ENCODE results near the gene SLC22A12. TPM values are rescaled to one million over a fixed set of nuclear protein-coding genes. Genes with fewer than 3 reads are reported as not detected.

Gene SLC22A12
- total RNA-seq, 4 donors from 2014 or later, result not detected

- DNase-seq, result no peak
- no peak overlapping the region for H3K4me3 ChIP-seq
- H3K27me3 ChIP-seq, result no peaks in the 10 kb centered on the region
- H3K4me1 ChIP-seq, result peaks cover 0 to 19% (median 0%) of the 10 kb centered on the region in 4 donors
- WGBS, 2 donors (ENCODE audit: low coverage in 1 of 2), result 89% methylated on average over 34 of the region's 34 CpGs; no CpG with 5 or more reads in 1 of the 2 donors
- intact Hi-C loops (cut with DNase I; ENCODE audit: low total_unique reads) (no loop called here), in situ Hi-C loops (cut with MboI; ENCODE audit: low pct_ligation_motif_present in 1 of 4, low pct_unique_long_range_greater_than_20kb in 1 of 4, low sequenced_read_pairs in 3 of 4) (no loop called here)
- no peaks in the 10 kb centered on the region for H3K9me3 ChIP-seq
- TF ChIP-seq POLR2AphosphoS5 (IDR thresholded peaks at IDR 0.05) (no peak), CTCF (IDR thresholded peaks at IDR 0.05) (no peak), EP300 (IDR thresholded peaks at IDR 0.05; ENCODE audit: low read depth) (no peak), POLR2A (IDR thresholded peaks at IDR 0.05) (no peak)
- no peak overlapping the region for H3K27ac ChIP-seq
- H3K36me3 ChIP-seq, result no peaks in the 10 kb centered on the region
These were observed 22.9 kb upstream of the SLC22A12 start for GRCh38 chr11:64568041-64568571.

GRCh38 chr11:64568584-64569140 lies 22.4 kb upstream of the SLC22A12 start:
- Histone ChIP-seq H3K27ac (no peak overlapping the region), H3K36me3 (no peaks in the 10 kb centered on the region), H3K9me3 (no peaks in the 10 kb centered on the region), H3K27me3 (no peaks in the 10 kb centered on the region), H3K4me1 (peaks cover 0 to 19% (median 0%) of the 10 kb centered on the region in 4 donors), H3K4me3 (no peak overlapping the region)
- TF ChIP-seq EP300 (IDR thresholded peaks at IDR 0.05; ENCODE audit: low read depth) (no peak), CTCF (IDR thresholded peaks at IDR 0.05) (no peak), POLR2A (IDR thresholded peaks at IDR 0.05) (no peak), POLR2AphosphoS5 (IDR thresholded peaks at IDR 0.05) (no peak)
- 75% methylated on average over 8 of the region's 8 CpGs; no CpG with 5 or more reads in 1 of the 2 donors for WGBS, 2 donors (ENCODE audit: low coverage in 1 of 2)
- intact Hi-C loops (cut with DNase I; ENCODE audit: low total_unique reads) (no loop called here), in situ Hi-C loops (cut with MboI; ENCODE audit: low pct_ligation_motif_present in 1 of 4, low pct_unique_long_range_greater_than_20kb in 1 of 4, low sequenced_read_pairs in 3 of 4) (no loop called here)
- no peak for DNase-seq

GRCh38 chr11:64569300-64569970 lies 21.6 kb upstream of the SLC22A12 start:
- no peaks in the 10 kb centered on the region for H3K36me3 ChIP-seq
- no peaks in the 10 kb centered on the region for H3K27me3 ChIP-seq
- in situ Hi-C loops (cut with MboI; ENCODE audit: low pct_ligation_motif_present in 1 of 4, low pct_unique_long_range_greater_than_20kb in 1 of 4, low sequenced_read_pairs in 3 of 4) (no loop called here), intact Hi-C loops (cut with DNase I; ENCODE audit: low total_unique reads) (no loop called here)
- no peak for DNase-seq
- TF ChIP-seq POLR2A (IDR thresholded peaks at IDR 0.05) (no peak), CTCF (IDR thresholded peaks at IDR 0.05) (no peak), EP300 (IDR thresholded peaks at IDR 0.05; ENCODE audit: low read depth) (no peak), POLR2AphosphoS5 (IDR thresholded peaks at IDR 0.05) (no peak)
- 86 to 88% methylated on average over 1 to 8 of the region's 8 CpGs for WGBS, 2 donors (ENCODE audit: low coverage in 1 of 2)
- H3K9me3 ChIP-seq, result no peaks in the 10 kb centered on the region
- no peak overlapping the region for H3K27ac ChIP-seq
- peaks cover 0 to 19% (median 0%) of the 10 kb centered on the region in 4 donors for H3K4me1 ChIP-seq
- no peak overlapping the region for H3K4me3 ChIP-seq

- DNase-seq, result peak; percentile 35
- Histone ChIP-seq H3K27me3 (no peaks in the 10 kb centered on the region), H3K9me3 (no peaks in the 10 kb centered on the region), H3K36me3 (no peaks in the 10 kb centered on the region), H3K27ac (no peak overlapping the region), H3K4me3 (no peak overlapping the region), H3K4me1 (peaks cover 0 to 19% (median 0%) of the 10 kb centered on the region in 4 donors)
- in situ Hi-C loops (cut with MboI; ENCODE audit: low pct_ligation_motif_present in 1 of 4, low pct_unique_long_range_greater_than_20kb in 1 of 4, low sequenced_read_pairs in 3 of 4), result no loop called here
- no peak for TF ChIP-seq CTCF (IDR thresholded peaks at IDR 0.05)
- TF ChIP-seq EP300 (IDR thresholded peaks at IDR 0.05; ENCODE audit: low read depth), result no peak
- no peak for TF ChIP-seq POLR2A (IDR thresholded peaks at IDR 0.05)
- no peak for TF ChIP-seq POLR2AphosphoS5 (IDR thresholded peaks at IDR 0.05)
- intact Hi-C loops (cut with DNase I; ENCODE audit: low total_unique reads), result no loop called here
- WGBS, 2 donors (ENCODE audit: low coverage in 1 of 2), result 60 to 65% methylated on average over 2 to 3 of the region's 3 CpGs
These were observed 20.7 kb upstream of the SLC22A12 start for GRCh38 chr11:64570341-64570740.

Data from transverse colon (tissue), 4 donors.